ENCODE measurements around the gene TRIP12.

TRIP12 gene

DNA sequence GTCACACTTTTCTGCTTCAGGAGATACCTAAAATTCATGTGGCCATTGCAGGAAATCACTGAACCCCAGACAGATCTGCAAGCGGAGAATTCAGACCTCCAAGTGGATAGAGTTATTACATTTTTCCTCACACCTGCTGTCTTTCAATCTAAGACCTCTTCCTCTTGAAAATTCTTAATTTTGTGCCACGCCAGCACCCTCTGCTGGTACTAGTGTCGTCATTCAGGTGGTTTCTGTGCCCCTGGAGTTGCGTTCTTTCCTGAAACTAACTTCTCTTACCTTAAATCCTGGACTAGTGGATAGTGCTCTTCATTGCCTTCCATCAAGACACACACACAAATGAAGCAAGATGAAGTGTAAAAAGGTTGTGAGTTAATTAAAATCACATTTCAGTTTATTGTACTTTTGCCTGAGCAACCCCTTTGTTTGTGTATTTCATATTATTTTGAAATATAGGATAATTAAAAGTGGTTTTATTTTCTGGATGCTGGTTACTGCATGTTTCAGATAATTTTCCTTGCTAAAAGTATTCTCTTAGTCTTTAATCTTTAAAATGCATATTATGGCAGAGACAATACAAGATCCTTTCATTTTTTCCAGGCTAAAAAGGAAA is 205.8 kb downstream of the TRIP12 start:
- DNase-seq (ENCODE audit: low read depth) = no peak

DNA sequence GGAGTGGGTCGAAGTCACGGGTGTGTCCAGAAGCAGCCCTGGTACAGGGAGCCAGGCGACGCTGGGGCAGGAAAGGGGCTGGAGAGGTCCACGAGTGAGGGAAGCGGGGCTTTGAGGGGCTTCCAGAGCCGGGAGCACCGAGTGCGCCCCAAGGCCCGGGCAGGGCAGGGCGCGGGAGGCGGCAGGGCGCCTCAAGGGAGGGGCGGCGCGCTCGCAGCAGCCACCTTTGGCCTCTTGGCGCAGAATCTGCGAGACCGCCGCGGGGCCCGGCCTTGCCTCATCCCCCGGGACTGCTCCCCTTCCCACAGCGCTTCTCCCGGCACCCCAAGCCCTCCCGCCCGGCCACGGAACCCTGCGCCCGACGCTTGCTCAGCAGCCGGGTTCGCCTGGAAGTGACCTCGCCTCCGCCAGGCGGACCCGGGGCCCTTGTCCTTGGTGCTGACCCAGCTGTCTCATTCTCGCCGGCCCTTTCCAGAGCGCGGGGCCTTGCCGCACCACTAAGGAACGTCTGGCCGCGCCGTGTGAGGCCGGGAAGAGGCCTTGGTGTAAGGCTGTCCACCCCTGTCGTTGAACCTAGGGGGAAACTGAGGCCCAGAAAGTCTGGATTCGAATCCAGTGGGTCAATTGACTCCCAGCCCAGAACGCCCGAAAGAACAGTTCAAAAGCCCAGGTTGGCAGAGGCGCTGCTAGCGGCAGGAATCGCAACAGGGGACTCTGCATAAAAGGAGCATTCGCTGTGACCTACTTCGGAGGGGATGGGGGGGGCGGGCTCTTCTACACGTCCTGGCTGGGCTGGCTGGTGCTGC is 206.9 kb downstream of the TRIP12 start:
- DNase-seq (ENCODE audit: low read depth) = no peak

DNA sequence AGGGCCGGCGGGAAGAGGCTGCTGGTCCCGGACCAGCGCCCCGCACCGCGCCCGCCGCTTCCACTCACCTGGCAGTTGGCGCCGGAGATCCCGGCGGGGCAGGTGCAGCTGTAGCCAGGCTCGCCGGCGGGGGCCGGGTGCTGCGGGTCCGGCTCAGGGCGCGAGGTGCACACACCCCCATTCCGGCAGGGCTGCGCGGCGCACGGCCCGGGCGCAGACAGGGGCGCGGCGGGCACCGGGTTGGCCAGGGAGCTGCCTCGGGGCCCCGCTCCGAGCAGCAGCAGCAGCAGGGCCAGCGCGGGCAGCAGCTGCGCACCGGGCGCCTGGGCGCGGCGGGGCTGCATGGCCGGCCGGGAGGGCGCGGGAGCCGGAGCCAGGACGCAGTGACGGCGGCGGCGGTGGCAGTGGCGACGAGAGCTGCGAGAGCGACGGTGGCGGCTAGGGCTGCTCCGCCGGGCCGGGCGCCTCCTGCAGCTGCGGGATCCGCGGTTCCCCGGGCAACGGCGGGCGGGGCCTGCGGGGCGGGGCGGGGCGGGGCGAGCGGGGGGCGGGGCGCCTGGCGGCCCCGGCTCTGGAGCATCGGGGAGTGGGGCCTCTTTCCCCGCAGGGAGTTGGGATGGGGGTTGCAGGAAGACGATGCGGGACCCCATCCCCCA is 207.6 kb downstream of the TRIP12 start, which contains the start of gene DNER:
DNER (minus strand) TSS at position 476 of the 656 bp plus-strand sequence; CDS start at position 344, 132 bp downstream.
- no peak for DNase-seq (ENCODE audit: low read depth)

All from HS-5 (cell line).